Medulla oblongata (tissue), 1 donor: ENCODE measurements around the gene KIF19.
"Not testable (repeated sequence)": the region's sequence is repeated elsewhere in the genome, so short reads cannot be mapped to it uniquely, and the experiment has no call there.

Experiments
- DNase-seq: peaks from one replicate; pipeline ENCODE4 v3.0.0-alpha.2; 2015; ENCODE audit errors: extremely low spot score

KIF19 gene

DNA sequence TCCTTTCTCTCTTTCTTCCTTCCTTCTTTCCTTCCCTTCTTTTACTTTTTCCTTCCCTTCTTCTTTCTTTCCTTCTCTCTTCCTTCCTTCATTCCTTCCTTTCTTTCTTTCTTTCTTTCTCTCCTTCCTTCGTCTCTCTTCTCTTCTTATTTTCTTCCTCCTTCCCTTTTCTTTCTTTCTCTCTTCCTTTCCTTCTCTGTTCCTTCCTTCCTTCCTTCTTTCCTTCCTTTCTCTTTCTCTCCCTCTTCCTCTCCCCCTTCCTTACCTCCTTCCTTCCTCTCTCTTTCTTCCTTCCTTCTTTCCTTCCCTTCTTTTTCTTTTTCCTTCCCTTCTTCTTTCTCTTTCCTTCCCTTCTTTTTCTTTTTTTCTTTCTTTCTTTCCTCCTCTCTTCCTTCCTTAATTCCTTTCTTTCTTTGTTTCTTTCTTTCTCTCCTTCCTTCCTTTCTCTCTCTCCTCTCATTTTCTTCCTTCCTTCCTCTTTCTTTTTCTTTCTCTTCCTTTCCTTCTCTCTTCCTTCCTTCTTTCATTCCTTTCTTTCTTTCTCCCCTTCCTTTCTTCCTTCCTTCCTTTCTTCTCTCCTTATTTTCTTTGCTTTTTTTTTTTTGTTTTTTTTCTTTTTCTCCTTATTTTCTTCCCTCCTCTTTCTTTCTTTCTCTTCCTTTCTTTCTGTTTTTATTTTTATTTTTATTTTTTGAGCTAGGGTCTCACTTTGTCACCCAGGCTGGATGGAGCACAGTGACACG, 64.1 kb downstream of the KIF19 start:
- DNase-seq: no peak

GRCh38 chr17:74390680-74391653, 64.9 kb downstream of the KIF19 start:
- no peak for DNase-seq

GRCh38 chr17:74391771-74392170, 65.7 kb downstream of the KIF19 start:
- no peak for DNase-seq

GRCh38 chr17:74392848-74393247, 66.8 kb downstream of the KIF19 start:
- no peak for DNase-seq

DNA sequence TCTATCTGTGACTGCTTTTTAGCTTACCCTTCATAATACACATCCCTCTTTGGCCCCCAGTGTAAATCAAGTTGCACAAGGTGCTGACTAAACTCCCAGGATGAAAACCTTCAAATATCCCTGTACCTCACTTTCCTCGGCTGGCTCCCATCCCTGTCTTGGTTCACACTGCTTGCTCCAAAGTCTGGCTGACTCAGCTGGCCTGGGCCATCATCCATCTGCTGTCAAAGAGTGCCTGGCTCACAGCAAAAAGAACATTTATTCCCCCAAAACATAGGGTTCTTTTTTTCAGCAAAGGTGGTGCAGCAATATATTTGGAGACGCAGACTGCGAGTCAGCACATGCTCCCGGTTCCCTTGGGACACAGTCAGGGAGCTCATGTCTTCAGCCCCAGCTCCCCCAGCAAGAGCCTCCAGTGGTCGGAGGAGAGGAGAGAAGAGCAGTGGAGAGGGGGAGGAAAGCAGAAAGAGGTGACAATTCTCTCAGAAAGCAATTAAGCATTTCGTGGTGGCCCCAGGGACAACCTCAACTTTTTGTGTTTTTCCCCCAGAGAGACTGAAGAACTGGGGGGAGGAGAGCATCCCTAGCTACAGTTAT, 67.4 kb downstream of the KIF19 start:
- DNase-seq: peak; percentile 42

GRCh38 chr17:74394275-74394950, 68.4 kb downstream of the KIF19 start:
- no peak for DNase-seq

DNA sequence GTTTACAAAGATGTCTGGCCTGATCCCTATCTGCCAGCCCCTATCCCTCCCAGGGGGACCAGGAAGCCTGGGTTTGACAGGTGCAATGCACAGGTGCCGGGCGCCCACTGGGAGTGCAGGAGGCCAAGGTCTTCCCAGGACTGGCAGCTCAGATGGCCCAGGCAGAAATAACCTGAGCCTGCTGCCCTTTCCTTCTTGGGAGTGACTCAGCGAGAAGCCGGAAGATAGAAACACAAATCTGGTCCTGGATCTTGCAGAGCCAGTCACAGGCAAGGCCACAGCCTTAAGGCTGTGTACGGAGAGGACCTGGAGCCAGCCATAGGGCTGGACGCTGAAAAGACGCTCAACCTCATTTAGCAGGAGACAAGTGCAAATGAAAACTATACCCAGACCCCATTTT, 69.0 kb downstream of the KIF19 start:
- DNase-seq: no peak

- no peak for DNase-seq
Measured at GRCh38 chr17:74396567-74396966, 70.5 kb downstream of the KIF19 start.

DNA sequence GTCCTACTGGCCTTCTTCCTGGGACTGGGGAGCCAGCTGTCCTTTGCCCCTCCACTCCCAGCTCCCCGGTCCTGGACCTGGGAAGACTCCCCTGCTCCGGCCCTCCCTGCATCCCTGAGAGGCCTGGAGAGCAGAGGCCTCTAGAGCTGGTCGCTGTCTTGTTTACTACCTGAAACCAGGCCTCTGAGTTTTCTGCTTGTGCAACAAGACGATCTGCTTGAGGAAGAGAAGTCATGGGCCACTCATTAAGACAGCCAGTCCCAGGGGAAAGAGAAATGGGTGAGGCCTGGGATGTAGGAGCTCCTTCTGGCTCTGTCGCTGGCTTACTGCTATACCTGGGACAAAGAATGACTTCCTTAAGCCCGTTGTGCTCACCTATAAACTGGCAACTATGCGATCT, 76.0 kb downstream of the KIF19 start:
- no peak for DNase-seq

DNA sequence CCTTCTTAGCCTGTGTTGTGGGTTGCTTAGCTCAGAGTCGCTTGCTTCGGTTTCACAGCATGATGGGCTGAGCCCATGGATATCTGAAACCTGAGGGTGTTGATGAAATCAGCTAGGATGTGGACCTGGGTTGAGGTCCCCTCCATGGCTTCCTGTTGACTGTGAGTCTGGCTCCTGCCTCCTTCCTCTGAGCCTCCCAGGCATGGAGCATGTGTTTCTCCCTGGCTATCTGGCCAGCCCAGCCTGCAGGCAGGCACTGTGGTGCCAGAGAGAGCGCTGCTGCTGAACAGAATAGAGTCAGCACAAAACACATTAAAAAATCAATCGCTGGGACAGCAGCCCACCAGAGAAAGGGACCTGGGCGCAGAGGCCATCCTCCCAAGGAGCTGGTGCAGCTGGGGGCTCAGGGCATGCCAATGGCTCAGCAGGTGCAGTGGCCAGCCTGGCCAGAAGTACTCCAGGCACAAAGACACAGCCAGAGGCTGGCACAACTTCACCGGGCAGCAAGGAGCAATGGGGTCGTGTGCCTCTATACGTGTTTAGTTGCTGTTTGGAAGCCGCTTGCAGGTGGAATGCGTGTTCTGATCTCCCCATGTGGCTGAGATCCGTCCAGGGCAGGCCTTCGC, 77.6 kb downstream of the KIF19 start:
- DNase-seq: no peak

DNA sequence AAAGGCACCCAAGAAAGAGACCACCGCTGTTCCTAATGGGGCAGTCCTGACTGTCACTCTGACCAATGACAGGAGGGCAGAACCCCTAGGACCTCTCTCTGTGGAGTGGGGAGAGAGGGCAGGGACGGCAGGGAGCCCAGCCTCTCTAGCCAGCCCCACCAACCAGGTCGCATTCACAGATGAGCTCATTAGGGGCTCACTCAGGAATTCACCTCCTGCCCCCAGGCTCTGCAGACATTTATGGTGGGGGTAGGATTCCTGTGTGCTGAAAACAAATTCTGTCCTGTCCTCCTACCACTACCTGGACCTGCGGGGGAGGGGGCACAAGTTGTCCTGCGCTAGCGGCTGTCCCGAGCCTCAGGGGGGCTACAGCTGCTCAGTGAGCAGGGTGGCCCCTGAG, 78.2 kb downstream of the KIF19 start:
- no peak for DNase-seq

DNA sequence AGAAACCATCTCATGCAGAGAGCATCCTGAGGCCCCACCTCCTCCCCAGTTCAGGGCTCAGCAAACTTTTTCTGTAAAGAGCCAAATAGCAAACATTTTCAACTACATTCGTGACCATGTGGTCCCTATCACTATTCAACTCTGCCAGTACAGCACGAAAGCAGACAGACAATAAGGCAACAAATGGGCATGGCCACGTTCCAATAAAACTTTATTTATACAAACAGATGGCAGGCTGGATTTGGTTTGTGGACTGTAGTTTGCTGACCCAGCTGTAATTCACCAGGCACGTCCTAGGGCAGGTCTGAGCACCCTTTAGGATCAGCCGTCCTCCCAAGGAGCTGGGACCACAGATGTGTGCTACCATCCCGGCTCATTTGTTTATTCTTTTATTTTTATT, 78.8 kb downstream of the KIF19 start:
- DNase-seq: no peak

DNA sequence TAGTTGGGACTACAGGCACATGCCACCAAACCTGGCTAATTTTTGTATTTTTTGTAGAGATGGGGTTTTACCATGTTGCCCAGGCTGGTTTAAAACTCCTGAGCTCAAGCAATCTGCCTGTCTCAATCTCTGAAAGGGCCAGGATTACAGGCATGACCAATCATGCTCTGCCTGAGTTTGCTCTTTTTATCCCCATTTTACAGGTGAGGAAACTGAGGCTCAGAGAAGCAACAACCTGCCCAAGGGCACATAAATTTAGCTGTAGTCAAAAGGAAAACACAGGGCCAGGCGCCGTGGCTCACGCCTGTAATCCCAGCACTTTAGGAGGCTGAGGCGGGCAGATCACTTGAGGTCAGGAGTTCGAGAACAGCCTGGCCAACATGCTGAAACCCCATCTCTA, 79.3 kb downstream of the KIF19 start:
- DNase-seq: not testable (repeated sequence)
